GM12865 (cell line): ENCODE measurements around the gene MTR.

Experiments
- DNase-seq: peaks from one replicate; pipeline ENCODE4 v3.0.0; 2010; ENCODE audit warnings: low read depth
- H3K4me3 ChIP-seq: 2 replicates; pipeline ENCODE4 v1.5.1; 2011; ENCODE audit warnings: mild to moderate bottlenecking, low read depth, low read length, control low read depth
- TF ChIP-seq, protein P1 (sequence below): IDR thresholded peaks from 2 replicates; pipeline ENCODE4 v1.5.1; 2011; ENCODE audit warnings: low read length, control low read depth, low read depth, inconsistent platforms; ENCODE audit not compliant: insufficient read depth; ENCODE audit errors: missing control alignments

Gene MTR

GRCh38 chr1:236799001-236799400 lies 3.9 kb downstream of the MTR start:
- no peak overlapping the region for H3K4me3 ChIP-seq
- TF ChIP-seq, protein P1, sequence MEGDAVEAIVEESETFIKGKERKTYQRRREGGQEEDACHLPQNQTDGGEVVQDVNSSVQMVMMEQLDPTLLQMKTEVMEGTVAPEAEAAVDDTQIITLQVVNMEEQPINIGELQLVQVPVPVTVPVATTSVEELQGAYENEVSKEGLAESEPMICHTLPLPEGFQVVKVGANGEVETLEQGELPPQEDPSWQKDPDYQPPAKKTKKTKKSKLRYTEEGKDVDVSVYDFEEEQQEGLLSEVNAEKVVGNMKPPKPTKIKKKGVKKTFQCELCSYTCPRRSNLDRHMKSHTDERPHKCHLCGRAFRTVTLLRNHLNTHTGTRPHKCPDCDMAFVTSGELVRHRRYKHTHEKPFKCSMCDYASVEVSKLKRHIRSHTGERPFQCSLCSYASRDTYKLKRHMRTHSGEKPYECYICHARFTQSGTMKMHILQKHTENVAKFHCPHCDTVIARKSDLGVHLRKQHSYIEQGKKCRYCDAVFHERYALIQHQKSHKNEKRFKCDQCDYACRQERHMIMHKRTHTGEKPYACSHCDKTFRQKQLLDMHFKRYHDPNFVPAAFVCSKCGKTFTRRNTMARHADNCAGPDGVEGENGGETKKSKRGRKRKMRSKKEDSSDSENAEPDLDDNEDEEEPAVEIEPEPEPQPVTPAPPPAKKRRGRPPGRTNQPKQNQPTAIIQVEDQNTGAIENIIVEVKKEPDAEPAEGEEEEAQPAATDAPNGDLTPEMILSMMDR, result no peak

DNA sequence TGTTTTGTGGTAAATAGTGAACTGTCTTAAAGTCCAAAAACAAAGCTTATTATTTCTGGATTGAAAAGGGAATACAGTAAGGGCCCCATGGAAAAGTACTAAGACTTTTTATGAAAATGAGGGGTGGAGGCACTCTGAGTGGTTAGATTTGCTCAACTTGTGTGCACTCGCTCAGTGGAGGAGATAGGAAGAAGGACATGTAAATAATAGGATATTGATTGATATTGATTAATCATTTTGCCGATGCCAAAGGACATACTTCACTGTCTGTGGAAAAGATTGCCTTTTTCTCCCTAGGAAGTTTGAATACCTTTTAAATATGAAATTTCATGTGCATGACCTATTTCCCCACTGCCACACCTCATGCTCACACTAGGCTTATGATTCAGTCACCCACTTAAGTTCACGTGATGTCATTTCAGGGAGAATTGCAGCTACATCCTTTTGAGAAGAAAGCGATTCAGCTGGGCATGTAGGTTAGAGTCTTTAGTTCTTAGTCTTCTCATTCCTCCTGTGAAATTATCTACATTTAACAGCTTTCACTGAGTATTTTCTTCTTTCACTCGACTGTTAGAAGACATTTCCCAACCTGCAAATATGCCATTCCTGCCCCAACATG lies 5.0 kb downstream of the MTR start:
- peak; percentile 16 for DNase-seq
- H3K4me3 ChIP-seq, result no peak overlapping the region

More at GRCh38 chr1:236799001-236799400, 3.9 kb downstream of the MTR start:
- DNase-seq, result no peak

DNA sequence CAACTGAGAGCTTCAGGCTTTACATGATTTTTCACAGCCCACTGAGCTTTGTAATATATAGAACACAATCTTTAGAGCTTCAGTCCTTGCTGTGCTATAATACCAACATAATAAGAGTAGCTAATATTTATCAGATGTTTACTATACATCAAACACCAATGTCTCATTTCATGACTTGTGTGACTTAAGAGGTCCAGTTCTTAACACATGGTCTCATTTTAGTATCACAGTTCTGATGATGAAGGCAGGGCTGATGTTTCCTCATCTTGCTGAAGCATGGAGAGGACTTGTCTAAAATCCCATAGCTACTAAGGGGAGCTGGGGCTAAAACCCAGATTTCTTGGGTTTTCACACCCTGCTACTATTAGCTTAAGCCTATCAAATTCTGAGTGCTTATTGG lies 5.5 kb downstream of the MTR start:
- DNase-seq, result no peak
- H3K4me3 ChIP-seq, result no peak overlapping the region
- TF ChIP-seq, protein P1, result no peak

More for the DNA sequence above, 5.0 kb downstream of the MTR start:
- TF ChIP-seq, protein P1, result no peak

DNA sequence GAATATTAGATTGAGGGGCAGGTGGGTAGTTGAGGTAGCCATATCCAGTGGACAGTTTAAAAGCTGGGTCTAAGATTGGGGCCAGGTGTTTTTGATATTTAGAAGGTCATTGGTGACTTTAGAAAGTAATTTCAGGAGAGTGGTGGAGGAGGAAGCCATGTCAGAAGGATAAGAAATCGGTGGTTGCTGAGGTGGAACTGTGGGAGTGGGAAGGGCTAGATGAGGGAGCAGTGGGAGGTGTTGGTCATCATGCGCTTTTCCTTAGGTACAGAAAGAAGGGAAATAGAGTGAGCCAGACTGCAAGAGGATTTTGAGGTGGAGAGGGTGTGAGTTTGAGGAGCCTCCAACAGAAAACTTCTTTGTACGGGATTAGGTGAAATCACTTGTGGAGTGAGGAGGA lies 7.2 kb downstream of the MTR start:
- TF ChIP-seq, protein P1, result no peak
- no peak overlapping the region for H3K4me3 ChIP-seq
- no peak for DNase-seq

GRCh38 chr1:236806634-236807033 lies 11.5 kb downstream of the MTR start:
- no peak overlapping the region for H3K4me3 ChIP-seq
- TF ChIP-seq, protein P1, result no peak
- DNase-seq, result no peak

DNA sequence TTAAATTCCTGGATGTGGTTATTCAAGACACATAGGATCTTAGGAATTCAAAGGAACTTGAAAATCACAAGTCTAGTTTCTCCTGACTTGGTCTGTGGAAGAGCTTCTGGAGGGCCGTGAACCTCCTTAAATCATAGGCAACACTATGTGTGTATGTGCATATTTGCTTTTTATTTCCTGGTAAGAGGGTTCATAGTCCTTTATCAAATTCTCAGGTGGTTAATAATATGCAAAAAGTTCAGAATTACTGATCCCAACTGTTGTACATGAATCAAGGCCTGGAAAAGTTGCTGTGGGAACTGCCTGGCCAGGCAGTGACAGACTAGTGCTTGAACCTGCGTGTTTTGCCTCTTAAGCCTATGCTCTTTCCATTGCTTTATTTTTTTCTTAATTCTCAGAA lies 12.9 kb downstream of the MTR start:
- TF ChIP-seq, protein P1, result no peak
- H3K4me3 ChIP-seq, result no peak overlapping the region
- no peak for DNase-seq

DNA sequence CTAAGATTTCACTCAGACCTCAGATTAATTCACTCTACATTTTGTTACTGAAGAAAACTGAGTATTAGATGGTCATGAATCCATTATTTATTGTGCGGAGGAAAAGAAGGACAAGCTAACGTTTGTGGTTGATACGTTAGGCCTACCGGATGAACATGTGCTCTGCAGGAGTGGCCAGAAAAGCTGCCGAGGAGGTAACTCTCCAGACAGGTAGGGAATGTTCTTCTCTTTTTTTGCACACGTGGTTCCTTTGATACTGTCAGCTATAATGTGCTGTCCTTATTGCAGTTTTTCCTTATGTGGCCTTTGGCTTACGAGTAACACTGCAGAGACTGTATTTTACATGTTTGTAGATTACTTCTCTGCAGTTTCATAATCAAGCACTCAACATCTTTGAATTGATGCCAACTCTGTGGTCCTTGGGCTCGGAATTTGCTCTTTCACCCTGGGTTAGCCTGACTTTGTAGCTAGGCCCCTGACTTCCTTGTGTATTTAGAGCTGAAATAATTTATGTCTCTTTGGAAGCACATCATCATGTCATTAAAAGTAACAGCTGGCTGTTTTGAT lies 13.6 kb downstream of the MTR start:
- no peak for DNase-seq
- H3K4me3 ChIP-seq, result no peak overlapping the region
- TF ChIP-seq, protein P1, result no peak
